ENCODE data around the gene TMEM74B. TPM values are rescaled to one million over a fixed set of nuclear protein-coding genes. Genes with fewer than 3 reads are reported as not detected.

TMEM74B gene
- total and polyA plus RNA-seq, 9 of the 15 experiments (the other 6 are each of a cell fraction or from before 2014, with no cell fraction given), result 0.24 to 19.0 (median 7.5) TPM

DNA sequence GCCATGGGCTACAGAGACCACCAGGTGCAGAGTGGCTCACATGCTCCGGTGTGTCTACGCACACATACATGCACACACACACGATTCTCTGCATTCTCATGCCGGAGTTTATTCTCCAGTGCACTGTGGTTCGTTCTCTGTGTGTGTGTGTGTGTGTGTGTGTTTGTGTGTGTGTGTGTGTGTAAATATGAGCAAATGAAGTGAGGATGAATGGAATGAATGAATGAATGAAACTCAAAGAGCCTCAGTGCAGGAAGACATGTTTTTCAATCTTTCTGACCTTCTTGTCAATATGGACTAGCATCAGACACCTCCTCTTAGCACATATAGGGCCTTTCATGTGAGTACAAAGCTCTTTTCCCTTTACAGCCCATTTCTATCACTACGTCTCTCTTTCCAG, 1.6 kb downstream of the TMEM74B start:
- POLR2A ChIA-PET, result no interaction called here

DNA sequence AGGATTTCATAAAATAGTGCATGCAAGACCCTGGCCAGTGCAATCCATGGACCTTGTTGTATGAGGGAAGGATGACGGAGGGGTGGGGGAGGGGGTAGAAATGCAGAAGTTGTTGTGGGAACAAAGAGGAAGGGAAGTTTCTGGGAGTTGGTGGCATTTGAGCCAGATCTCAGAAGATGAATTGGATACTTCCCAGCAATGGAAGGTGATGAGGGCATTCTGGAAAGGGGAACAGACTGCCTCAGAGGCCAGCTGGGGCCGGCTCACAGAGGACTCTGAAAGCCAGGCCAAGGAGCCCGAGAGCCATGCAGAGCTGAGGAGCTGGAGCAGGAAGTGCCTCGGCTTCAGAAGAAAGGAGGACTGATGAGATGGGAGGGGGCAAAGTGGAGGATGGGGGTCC, 2.7 kb downstream of the TMEM74B start:
- ChIA-PET POLR2A (no interaction called here), CTCF (ENCODE audit: low intra/inter-chr PET ratio) (interaction anchor here (0.5 kb wide), 1 partner anchor 31 kb away, joined by 3 read pairs; no protein-coding TSS in a partner anchor)
- Histone ChIP-seq H3K4me2 (ENCODE audit: insufficient read depth, low read length) (no peak overlapping the region), H2AFZ (ENCODE audit: low read depth, low read length) (no peak overlapping the region), H3K27ac (ENCODE audit: extremely low read depth, low read depth, low read length) (no peak overlapping the region), H3K4me3 (no peak overlapping the region), H3K79me2 (ENCODE audit: control insufficient read depth, insufficient read depth, low read length) (peaks cover 24% of the 10 kb centered on the region), H3K9me1 (ENCODE audit: control insufficient read depth, insufficient read depth, low read length) (no peaks in the 10 kb centered on the region), H3K9me3 (replicated peaks; ENCODE audit: control insufficient read depth, insufficient read depth, low read depth, low read length) (no peaks in the 10 kb centered on the region), H3K4me1 (replicated peaks in 1 of 2; ENCODE audit: control insufficient read depth in 2 of 2, insufficient read depth in 2 of 2, low read length in 2 of 2) (peaks cover 29 to 46% of the 10 kb centered on the region in 2 experiments), H3K9ac (ENCODE audit: insufficient read depth in 1 of 2, low read depth in 2 of 2, low read length in 2 of 2) (peak overlapping the region in 1 of 2 experiments; percentile 35; a peak in 2 of 4 replicates), H4K20me1 (replicated peaks; ENCODE audit: control insufficient read depth, insufficient read depth, low read length) (no peaks in the 10 kb centered on the region), H3K27me3 (ENCODE audit: control insufficient read depth in 2 of 2, insufficient read depth in 2 of 2, low read length in 2 of 2) (no peaks in the 10 kb centered on the region), H3K36me3 (ENCODE audit: control insufficient read depth, insufficient read depth, low read length) (peaks cover 28% of the 10 kb centered on the region; the same call in 2 of the 3 replicates)
- FAIRE-seq, result no peak
- intact Hi-C loops (cut with micrococcal nuclease), result loop anchor here (10.0 kb wide), 1 partner anchor 367 kb away; no protein-coding TSS in a partner anchor
- in situ Hi-C loops (cut with MboI), result no loop called here
- DNase-seq (ENCODE audit: extremely low read depth in 1 of 4, low spot score in 3 of 4), result no peak
- no TSS peak for BruUV-seq (replicated peaks)
- ATAC-seq, result no peak
- WGBS (ENCODE audit: insufficient coverage, low coverage, missing lambda C conversion rate), result 58% methylated on average over 4 of the region's 4 CpGs
- no peak for TF ChIP-seq KLF10 (CRISPR knock-in tag; IDR thresholded peaks at IDR 0.05)
- no peak for TF ChIP-seq EWSR1 (IDR thresholded peaks at IDR 0.05; ENCODE audit: borderline replicate concordance, low read depth, partially characterized antibody)
- TF ChIP-seq CBFB (CRISPR knock-in tag; IDR thresholded peaks at IDR 0.05), result no peak
- TF ChIP-seq XRCC3 (IDR thresholded peaks at IDR 0.05), result no peak
- TF ChIP-seq SPI1 (IDR thresholded peaks at IDR 0.05; ENCODE audit: borderline replicate concordance, low read depth, low read length), result peak; percentile 20; the same call in 1 of the 2 replicates
- TF ChIP-seq U2AF1 (optimal IDR thresholded peaks at IDR 0.05; ENCODE audit: low read depth, low read length), result no peak

More for the DNA sequence above, 1.6 kb downstream of the TMEM74B start:
- Histone ChIP-seq H4K20me1 (replicated peaks; ENCODE audit: control insufficient read depth, insufficient read depth, low read length) (no peaks in the 10 kb centered on the region), H3K9me3 (replicated peaks; ENCODE audit: control insufficient read depth, insufficient read depth, low read depth, low read length) (no peaks in the 10 kb centered on the region), H3K9me1 (ENCODE audit: control insufficient read depth, insufficient read depth, low read length) (peaks cover 1% of the 10 kb centered on the region), H3K4me2 (ENCODE audit: insufficient read depth, low read length) (no peak overlapping the region), H3K4me3 (no peak overlapping the region), H3K4me1 (replicated peaks in 1 of 2; ENCODE audit: control insufficient read depth in 2 of 2, insufficient read depth in 2 of 2, low read length in 2 of 2) (peaks cover 37 to 50% of the 10 kb centered on the region in 2 experiments), H3K79me2 (ENCODE audit: control insufficient read depth, insufficient read depth, low read length) (peaks cover 24% of the 10 kb centered on the region), H3K27ac (ENCODE audit: extremely low read depth, low read depth, low read length) (no peak overlapping the region), H2AFZ (ENCODE audit: low read depth, low read length) (no peak overlapping the region), H3K36me3 (ENCODE audit: control insufficient read depth, insufficient read depth, low read length) (peaks cover 23% of the 10 kb centered on the region; the same call in 2 of the 3 replicates), H3K27me3 (ENCODE audit: control insufficient read depth in 2 of 2, insufficient read depth in 2 of 2, low read length in 2 of 2) (no peaks in the 10 kb centered on the region), H3K9ac (ENCODE audit: insufficient read depth in 1 of 2, low read depth in 2 of 2, low read length in 2 of 2) (no peak overlapping the region)
- CTCF ChIA-PET (ENCODE audit: low intra/inter-chr PET ratio), result no interaction called here
- FAIRE-seq, result no peak
- BruUV-seq (replicated peaks), result no TSS peak
- intact Hi-C loops (cut with micrococcal nuclease), result loop anchor here (10.0 kb wide), 1 partner anchor 368 kb away; no protein-coding TSS in a partner anchor
- ATAC-seq, result no peak
- no peak for TF ChIP-seq NEUROD1 (IDR thresholded peaks at IDR 0.05; ENCODE audit: borderline replicate concordance, low read depth, low read length, partially characterized antibody)
- peak; percentile 35; the same call in 1 of the 2 replicates for TF ChIP-seq ZNF24 (IDR thresholded peaks at IDR 0.05)
- no peak for DNase-seq (ENCODE audit: extremely low read depth in 1 of 4, low spot score in 3 of 4)
- in situ Hi-C loops (cut with MboI), result no loop called here
- 72% methylated on average over 6 of the region's 6 CpGs for WGBS (ENCODE audit: insufficient coverage, low coverage, missing lambda C conversion rate)

Data from K562 (cell line).